ENCODE results near the gene PMPCA. TPM values are rescaled to one million over a fixed set of nuclear protein-coding genes. Genes with fewer than 3 reads are reported as not detected.

PMPCA gene
- total RNA-seq, 4 donors from 2014 or later: 29.4 to 38.7 (median 33.5) TPM

GRCh38 chr9:136366826-136367225, 43.6 kb upstream of the PMPCA start:
- WGBS, 2 donors: 100% methylated on average over 1 of the region's 9 CpGs; no CpG with 5 or more reads in 1 of the 2 donors
- intact Hi-C loops (cut with DNase I): no loop called here
- no peaks in the 10 kb centered on the region for H3K36me3 ChIP-seq
- DNase-seq: no peak
- no peak overlapping the region for H3K4me3 ChIP-seq
- TF ChIP-seq POLR2A (IDR thresholded peaks at IDR 0.05) (no peak), CTCF (IDR thresholded peaks at IDR 0.05) (no peak)
- no peaks in the 10 kb centered on the region for H3K9me3 ChIP-seq
- peaks cover 0 to 18% (median 0%) of the 10 kb centered on the region in 4 donors for H3K27me3 ChIP-seq
- H3K4me1 ChIP-seq: peaks cover 13 to 36% (median 16%) of the 10 kb centered on the region in 3 donors
- H3K27ac ChIP-seq: no peak overlapping the region

DNA sequence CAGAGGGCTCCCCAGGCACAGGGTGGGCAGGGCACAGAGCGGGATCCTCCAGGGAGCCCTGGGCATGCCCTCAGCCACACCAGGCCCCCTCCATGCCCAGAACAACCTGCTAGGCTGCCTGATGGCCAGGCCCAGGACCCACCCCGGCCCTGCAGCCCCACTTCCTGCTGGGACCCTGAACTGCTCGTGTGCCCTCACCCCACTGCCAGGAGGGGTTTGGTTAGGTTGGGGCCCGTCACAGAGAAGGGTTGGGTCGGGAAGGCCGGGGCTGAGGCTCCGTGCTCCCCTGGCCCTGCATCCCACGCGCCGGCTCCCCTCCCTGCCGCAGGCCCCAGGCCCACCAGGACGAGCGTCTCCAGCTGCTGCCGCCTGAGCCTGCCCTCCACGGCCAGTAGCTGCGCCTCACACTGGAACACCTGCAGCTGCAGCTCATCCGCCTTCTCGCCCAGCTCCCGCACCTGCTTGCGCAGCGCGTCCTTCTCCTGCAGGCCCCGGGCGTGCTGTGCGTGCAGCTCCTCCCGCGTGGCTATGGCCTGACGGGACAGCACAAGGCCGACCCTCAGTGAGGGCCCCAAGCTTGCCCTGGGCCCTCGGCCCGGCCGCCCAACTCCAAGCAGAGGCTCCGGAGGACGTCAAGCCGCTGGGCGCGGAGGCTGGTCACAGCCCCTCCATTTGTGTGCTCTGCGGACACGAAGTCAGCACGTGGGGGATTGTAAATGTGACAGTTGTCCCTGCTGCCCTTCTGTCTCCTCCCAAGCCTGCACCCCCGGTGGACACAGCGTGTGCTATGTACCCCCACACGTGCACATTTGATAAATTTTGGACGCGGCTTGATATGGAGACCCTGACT, 42.9 kb upstream of the PMPCA start:
- peaks cover 0 to 18% (median 0%) of the 10 kb centered on the region in 4 donors for H3K27me3 ChIP-seq
- no peak for DNase-seq
- H3K4me1 ChIP-seq: peaks cover 13 to 36% (median 15%) of the 10 kb centered on the region in 3 donors
- 83% methylated on average over 7 to 42 of the region's 45 CpGs for WGBS, 2 donors
- intact Hi-C loops (cut with DNase I): no loop called here
- H3K4me3 ChIP-seq: no peak overlapping the region
- TF ChIP-seq CTCF (IDR thresholded peaks at IDR 0.05) (no peak), POLR2A (IDR thresholded peaks at IDR 0.05) (no peak)
- no peaks in the 10 kb centered on the region for H3K36me3 ChIP-seq
- H3K27ac ChIP-seq: no peak overlapping the region
- no peaks in the 10 kb centered on the region for H3K9me3 ChIP-seq

DNA sequence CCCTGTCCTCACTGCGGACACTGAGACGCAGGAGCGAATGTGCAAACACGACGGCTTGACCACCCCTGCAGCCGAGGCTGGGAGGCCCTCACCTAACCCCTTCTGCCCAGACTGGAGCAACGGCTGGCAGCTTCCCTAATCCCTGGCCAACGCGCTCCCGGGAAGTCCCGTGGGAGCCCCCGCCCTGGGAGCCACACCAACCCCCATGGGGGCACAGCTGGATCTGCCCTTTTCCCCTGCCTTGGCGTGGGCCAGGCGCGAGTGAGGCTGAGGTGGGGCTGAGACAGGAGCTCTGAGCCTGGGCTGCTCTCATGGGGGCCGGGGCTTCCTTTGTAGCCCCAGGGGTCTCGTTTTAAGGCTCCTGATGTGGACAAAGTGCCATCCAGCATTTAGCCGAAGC, 42.3 kb upstream of the PMPCA start:
- intact Hi-C loops (cut with DNase I): no loop called here
- peaks cover 0 to 18% (median 0%) of the 10 kb centered on the region in 4 donors for H3K27me3 ChIP-seq
- no peak for TF ChIP-seq POLR2A (IDR thresholded peaks at IDR 0.05)
- no peak for TF ChIP-seq CTCF (IDR thresholded peaks at IDR 0.05)
- H3K9me3 ChIP-seq: no peaks in the 10 kb centered on the region
- H3K36me3 ChIP-seq: no peaks in the 10 kb centered on the region
- H3K4me1 ChIP-seq: peaks cover 8 to 37% (median 15%) of the 10 kb centered on the region in 3 donors
- DNase-seq: no peak
- 33 to 60% methylated on average over 1 of the region's 18 CpGs for WGBS, 2 donors
- H3K27ac ChIP-seq: no peak overlapping the region
- H3K4me3 ChIP-seq: no peak overlapping the region

DNA sequence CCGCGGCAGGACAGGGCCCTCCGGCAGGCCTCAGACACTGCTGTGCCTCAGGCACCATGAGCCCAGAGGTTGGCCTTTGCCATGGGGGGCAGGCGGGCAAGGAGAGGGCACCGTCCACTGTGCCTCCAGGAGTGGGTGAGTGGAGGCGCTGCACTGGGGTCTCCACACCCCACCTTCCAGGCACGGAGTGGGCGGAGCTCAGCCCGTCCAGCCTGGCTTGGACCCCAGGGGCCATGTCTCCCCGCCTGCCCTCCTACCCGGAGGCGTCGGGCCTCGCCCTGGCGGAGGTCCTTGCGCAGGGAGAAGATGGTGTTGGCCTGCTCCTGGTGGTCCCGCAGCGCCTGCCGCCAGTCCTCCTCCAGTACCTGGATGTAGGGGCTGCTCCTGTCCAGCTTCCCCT, 40.4 kb upstream of the PMPCA start:
- no CpG with 5 or more reads among the region's 19 CpGs for WGBS, 2 donors
- H3K9me3 ChIP-seq: no peaks in the 10 kb centered on the region

More for the DNA sequence above, 40.4 kb upstream of the PMPCA start:
- no peak for DNase-seq
- intact Hi-C loops (cut with DNase I): no loop called here
- Histone ChIP-seq H3K36me3 (no peaks in the 10 kb centered on the region), H3K27me3 (peaks cover 0 to 7% (median 0%) of the 10 kb centered on the region in 4 donors), H3K4me1 (peaks cover 0 to 33% (median 7%) of the 10 kb centered on the region in 3 donors), H3K4me3 (no peak overlapping the region), H3K27ac (no peak overlapping the region)
- no peak for TF ChIP-seq CTCF (IDR thresholded peaks at IDR 0.05)
- no peak for TF ChIP-seq POLR2A (IDR thresholded peaks at IDR 0.05)

All from esophagus squamous epithelium (tissue), 5 donors.